ENCODE measurements around the gene NAPB. TPM values are rescaled to one million over a fixed set of nuclear protein-coding genes. Genes with fewer than 3 reads are reported as not detected.

NAPB gene
- total and polyA plus RNA-seq, 2 donors: 9.7 to 32.3 TPM

- no peak for DNase-seq (ENCODE audit: extremely low spot score)
- Histone ChIP-seq H3K4me3 (ENCODE audit: low read depth, low read length) (no peak overlapping the region), H3K27ac (ENCODE audit: low read depth) (no peak overlapping the region), H3K36me3 (ENCODE audit: insufficient read depth) (no peaks in the 10 kb centered on the region), H3K4me1 (ENCODE audit: insufficient read depth) (no peaks in the 10 kb centered on the region)
- 99% methylated on average over 1 of the region's 1 CpG for WGBS
Measured at GRCh38 chr20:23406880-23407279, 14.4 kb downstream of the NAPB start.

GRCh38 chr20:23404196-23404595 lies 17.1 kb downstream of the NAPB start:
- WGBS: 41% methylated on average over 3 of the region's 3 CpGs
- Histone ChIP-seq H3K4me1 (ENCODE audit: insufficient read depth) (no peaks in the 10 kb centered on the region), H3K27ac (ENCODE audit: low read depth) (no peak overlapping the region), H3K36me3 (ENCODE audit: insufficient read depth) (no peaks in the 10 kb centered on the region), H3K4me3 (ENCODE audit: low read depth, low read length) (no peak overlapping the region)
- DNase-seq (ENCODE audit: extremely low spot score): no peak

- Histone ChIP-seq H3K27ac (ENCODE audit: low read depth) (no peak overlapping the region), H3K36me3 (ENCODE audit: insufficient read depth) (no peaks in the 10 kb centered on the region), H3K4me3 (ENCODE audit: low read depth, low read length) (no peak overlapping the region), H3K4me1 (ENCODE audit: insufficient read depth) (no peaks in the 10 kb centered on the region)
- 24% methylated on average over 5 of the region's 5 CpGs for WGBS
- no peak for DNase-seq (ENCODE audit: extremely low spot score)
Measured at GRCh38 chr20:23403751-23404150, 17.5 kb downstream of the NAPB start.

GRCh38 chr20:23401051-23401450 lies 20.2 kb downstream of the NAPB start:
- H3K4me3 ChIP-seq (ENCODE audit: low read depth, low read length): no peak overlapping the region
- H3K4me1 ChIP-seq (ENCODE audit: insufficient read depth): no peaks in the 10 kb centered on the region
- 93% methylated on average over 5 of the region's 5 CpGs for WGBS

GRCh38 chr20:23399568-23400241 lies 21.6 kb downstream of the NAPB start:
- H3K4me3 ChIP-seq (ENCODE audit: low read depth, low read length): no peak overlapping the region
- DNase-seq (ENCODE audit: extremely low spot score): no peak
- no peaks in the 10 kb centered on the region for H3K4me1 ChIP-seq (ENCODE audit: insufficient read depth)
- no peaks in the 10 kb centered on the region for H3K36me3 ChIP-seq (ENCODE audit: insufficient read depth)
- H3K27ac ChIP-seq (ENCODE audit: low read depth): no peak overlapping the region
- 82% methylated on average over 6 of the region's 6 CpGs for WGBS

More at GRCh38 chr20:23401051-23401450, 20.2 kb downstream of the NAPB start:
- H3K36me3 ChIP-seq (ENCODE audit: insufficient read depth): no peaks in the 10 kb centered on the region
- DNase-seq (ENCODE audit: extremely low spot score): no peak
- H3K27ac ChIP-seq (ENCODE audit: low read depth): no peak overlapping the region

- Histone ChIP-seq H3K36me3 (ENCODE audit: insufficient read depth) (no peaks in the 10 kb centered on the region), H3K27ac (ENCODE audit: low read depth) (no peak overlapping the region), H3K4me3 (ENCODE audit: low read depth, low read length) (no peak overlapping the region), H3K4me1 (ENCODE audit: insufficient read depth) (no peaks in the 10 kb centered on the region)
- WGBS: 91% methylated on average over 2 of the region's 2 CpGs
- no peak for DNase-seq (ENCODE audit: extremely low spot score)
Measured at GRCh38 chr20:23397961-23398360, 23.3 kb downstream of the NAPB start.

- Histone ChIP-seq H3K36me3 (ENCODE audit: insufficient read depth) (no peaks in the 10 kb centered on the region), H3K4me3 (ENCODE audit: low read depth, low read length) (no peak overlapping the region), H3K4me1 (ENCODE audit: insufficient read depth) (no peaks in the 10 kb centered on the region), H3K27ac (ENCODE audit: low read depth) (no peak overlapping the region)
- no peak for DNase-seq (ENCODE audit: extremely low spot score)
- 64% methylated on average over 6 of the region's 6 CpGs for WGBS
Measured at GRCh38 chr20:23396950-23397627, 24.2 kb downstream of the NAPB start.

- Histone ChIP-seq H3K36me3 (ENCODE audit: insufficient read depth) (no peaks in the 10 kb centered on the region), H3K27ac (ENCODE audit: low read depth) (no peak overlapping the region)
Measured at GRCh38 chr20:23393996-23394775, 27.1 kb downstream of the NAPB start.

GRCh38 chr20:23391707-23392310 lies 29.5 kb downstream of the NAPB start:
- peaks cover 1% of the 10 kb centered on the region for H3K4me1 ChIP-seq (ENCODE audit: insufficient read depth)
- no peak overlapping the region for H3K4me3 ChIP-seq (ENCODE audit: low read depth, low read length)
- WGBS: 94% methylated on average over 4 of the region's 4 CpGs
- no peaks in the 10 kb centered on the region for H3K36me3 ChIP-seq (ENCODE audit: insufficient read depth)
- H3K27ac ChIP-seq (ENCODE audit: low read depth): no peak overlapping the region
- no peak for DNase-seq (ENCODE audit: extremely low spot score)

More at GRCh38 chr20:23393996-23394775, 27.1 kb downstream of the NAPB start:
- no peak overlapping the region for H3K4me3 ChIP-seq (ENCODE audit: low read depth, low read length)
- no peak for DNase-seq (ENCODE audit: extremely low spot score)
- WGBS: 96% methylated on average over 4 of the region's 4 CpGs
- H3K4me1 ChIP-seq (ENCODE audit: insufficient read depth): peaks cover 1% of the 10 kb centered on the region

- peaks cover 1% of the 10 kb centered on the region for H3K4me1 ChIP-seq (ENCODE audit: insufficient read depth)
- no peak overlapping the region for H3K4me3 ChIP-seq (ENCODE audit: low read depth, low read length)
- whole genome bisulfite sequencing: 83% methylated on average over 1 of the region's 1 CpG
- H3K27ac ChIP-seq (ENCODE audit: low read depth): no peak overlapping the region
- DNase-seq (ENCODE audit: extremely low spot score): no peak
- no peaks in the 10 kb centered on the region for H3K36me3 ChIP-seq (ENCODE audit: insufficient read depth)
Measured at GRCh38 chr20:23390091-23390774, 31.1 kb downstream of the NAPB start.

- Histone ChIP-seq H3K36me3 (ENCODE audit: insufficient read depth) (no peaks in the 10 kb centered on the region), H3K27ac (ENCODE audit: low read depth) (no peak overlapping the region), H3K4me1 (ENCODE audit: insufficient read depth) (peaks cover 1% of the 10 kb centered on the region), H3K4me3 (ENCODE audit: low read depth, low read length) (no peak overlapping the region)
- no peak for DNase-seq (ENCODE audit: extremely low spot score)
- 96% methylated on average over 3 of the region's 3 CpGs for WGBS
Measured at GRCh38 chr20:23387118-23387443, 34.2 kb downstream of the NAPB start.

GRCh38 chr20:23386304-23387117 lies 34.8 kb downstream of the NAPB start:
- peaks cover 1% of the 10 kb centered on the region for H3K4me1 ChIP-seq (ENCODE audit: insufficient read depth)
- no peak overlapping the region for H3K4me3 ChIP-seq (ENCODE audit: low read depth, low read length)
- H3K27ac ChIP-seq (ENCODE audit: low read depth): no peak overlapping the region
- no peak for DNase-seq (ENCODE audit: extremely low spot score)
- 78% methylated on average over 6 of the region's 6 CpGs for WGBS
- H3K36me3 ChIP-seq (ENCODE audit: insufficient read depth): no peaks in the 10 kb centered on the region

GRCh38 chr20:23381876-23382275 lies 39.4 kb downstream of the NAPB start:
- peaks cover 2% of the 10 kb centered on the region for H3K36me3 ChIP-seq (ENCODE audit: insufficient read depth)
- H3K4me1 ChIP-seq (ENCODE audit: insufficient read depth): no peaks in the 10 kb centered on the region
- no peak for DNase-seq (ENCODE audit: extremely low spot score)
- H3K4me3 ChIP-seq (ENCODE audit: low read depth, low read length): no peak overlapping the region
- H3K27ac ChIP-seq (ENCODE audit: low read depth): no peak overlapping the region
